HG03135 (cell line): ENCODE results near the gene UVRAG.

Experiments used
- ATAC-seq: cut with Tn5 transposase; IDR thresholded peaks from one replicate; pipeline ENCODE4 v1.9.1; 2021; ENCODE audit warnings: mild to moderate bottlenecking, moderate library complexity; ENCODE audit not compliant: unreplicated experiment

Gene UVRAG

DNA sequence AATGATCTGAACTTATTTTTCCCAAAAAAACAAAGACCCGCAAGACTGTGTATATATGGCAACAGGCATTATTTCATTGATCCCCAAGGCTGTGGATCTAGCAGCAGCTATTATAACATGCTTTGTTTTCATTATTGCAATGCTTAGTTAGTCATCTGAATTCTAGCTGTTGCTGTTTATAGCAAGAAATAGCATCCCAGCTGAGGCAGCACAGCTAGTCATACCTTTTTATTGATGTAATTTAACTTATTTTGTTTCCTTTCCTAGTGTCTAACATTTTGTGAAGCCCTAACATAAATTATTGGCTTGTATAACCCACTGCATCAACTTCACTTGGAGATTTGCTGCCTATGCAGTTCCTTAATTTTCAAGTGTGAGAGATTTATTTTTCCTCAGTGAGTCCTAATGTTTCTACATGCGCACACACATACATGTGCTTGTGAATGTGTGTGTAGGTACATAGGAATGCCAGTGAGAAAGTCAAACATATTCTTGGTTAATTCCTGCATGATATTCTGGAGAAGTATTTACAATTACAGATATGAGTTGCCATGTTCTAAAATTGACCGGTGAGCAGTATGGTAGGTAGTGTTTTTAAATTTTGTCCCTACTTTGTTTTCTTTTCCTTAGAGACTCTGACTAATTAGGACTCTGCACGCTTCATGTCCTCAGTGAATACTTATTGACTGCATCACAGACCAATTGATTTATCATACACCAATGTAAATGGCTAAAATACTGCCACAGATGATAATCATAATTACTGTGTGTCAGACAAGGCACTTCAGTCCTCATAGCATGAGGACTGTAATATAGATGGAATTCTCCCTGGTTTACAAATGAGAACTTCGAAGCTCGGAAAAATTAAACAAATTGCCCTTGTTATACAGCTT lies 272.0 kb downstream of the UVRAG start:
- ATAC-seq: no peak

- ATAC-seq: no peak
Measured at GRCh38 chr11:76087749-76088148, 272.7 kb downstream of the UVRAG start.

DNA sequence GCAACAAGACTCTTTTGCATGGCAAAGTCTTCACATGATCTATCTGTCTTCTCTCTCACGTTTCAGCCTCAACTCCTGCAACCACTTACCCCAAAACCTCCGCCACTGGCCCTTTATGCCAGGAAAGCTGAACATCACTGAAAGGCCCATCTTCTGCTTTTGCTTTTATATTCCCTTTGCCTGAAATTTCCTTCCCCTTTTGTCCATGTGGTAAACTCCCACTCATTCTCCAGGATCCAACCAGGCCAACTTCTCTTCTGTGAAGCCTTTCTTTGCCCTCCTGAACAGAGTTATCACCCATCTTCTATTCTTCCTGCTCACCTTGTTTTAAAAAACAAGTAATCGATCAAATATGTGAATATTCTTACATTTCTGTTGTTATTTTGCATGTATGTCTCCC lies 273.5 kb downstream of the UVRAG start:
- no peak for ATAC-seq

DNA sequence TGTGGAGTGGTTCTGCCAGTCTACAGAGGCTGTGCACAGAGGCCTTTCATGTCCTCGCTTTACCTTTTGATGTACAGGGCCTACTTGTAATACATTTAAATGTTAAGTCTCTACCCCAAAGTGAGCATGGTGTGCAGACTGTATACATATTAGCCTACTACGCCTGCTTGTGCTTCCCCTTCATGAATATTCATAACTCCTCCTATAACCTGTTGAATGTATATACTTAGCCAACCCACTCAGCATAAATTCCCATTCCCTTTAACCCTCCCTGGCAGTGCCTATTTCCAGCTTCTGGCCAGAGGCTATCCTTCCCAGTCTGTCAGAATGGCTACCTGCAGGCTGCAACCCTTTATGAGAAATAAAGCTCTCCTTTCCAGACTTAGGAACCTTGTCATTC lies 275.2 kb downstream of the UVRAG start:
- ATAC-seq: no peak

DNA sequence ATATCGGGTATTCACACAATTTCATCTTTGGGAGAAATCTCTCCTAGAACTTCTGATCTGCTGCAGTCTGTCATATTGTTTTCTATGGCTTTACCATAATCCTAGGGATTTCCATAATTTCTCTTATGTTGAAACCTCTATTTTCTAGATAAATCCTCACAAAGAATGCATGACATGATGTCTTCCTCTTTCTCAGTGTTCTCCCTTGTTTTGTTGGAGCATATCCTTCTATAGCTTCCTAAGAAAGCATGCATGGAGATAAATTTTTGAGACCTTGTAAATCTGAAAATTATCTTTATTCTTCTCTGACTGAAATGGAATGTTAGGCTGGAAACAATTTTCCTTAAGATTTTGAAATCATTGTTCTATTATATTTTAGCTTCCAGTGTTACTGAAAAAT lies 275.8 kb downstream of the UVRAG start:
- no peak for ATAC-seq

GRCh38 chr11:76094740-76095139 lies 279.7 kb downstream of the UVRAG start:
- no peak for ATAC-seq

- no peak for ATAC-seq
Measured at GRCh38 chr11:76095891-76096290, 280.9 kb downstream of the UVRAG start.

DNA sequence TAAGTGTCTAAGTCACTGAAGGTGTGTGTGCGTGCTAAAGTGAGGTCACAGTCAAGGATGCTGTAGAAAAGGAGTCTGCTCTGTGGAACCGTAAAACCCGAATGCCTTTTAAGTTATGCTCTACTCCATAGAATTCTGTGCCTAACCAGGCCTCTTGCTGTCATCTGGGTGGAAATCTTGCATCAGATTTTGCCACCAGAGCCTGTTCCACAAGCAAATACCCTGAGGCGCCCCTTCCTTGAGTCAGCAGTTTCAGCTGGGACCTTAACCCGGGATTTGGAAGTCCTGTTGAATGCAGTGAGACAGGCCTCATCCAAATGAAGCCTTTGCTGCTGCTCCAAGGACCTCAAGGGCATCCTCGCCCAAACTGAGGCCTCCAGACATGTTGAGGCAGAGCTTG lies 281.5 kb downstream of the UVRAG start:
- ATAC-seq: no peak

GRCh38 chr11:76102802-76103201 lies 287.8 kb downstream of the UVRAG start:
- no peak for ATAC-seq

DNA sequence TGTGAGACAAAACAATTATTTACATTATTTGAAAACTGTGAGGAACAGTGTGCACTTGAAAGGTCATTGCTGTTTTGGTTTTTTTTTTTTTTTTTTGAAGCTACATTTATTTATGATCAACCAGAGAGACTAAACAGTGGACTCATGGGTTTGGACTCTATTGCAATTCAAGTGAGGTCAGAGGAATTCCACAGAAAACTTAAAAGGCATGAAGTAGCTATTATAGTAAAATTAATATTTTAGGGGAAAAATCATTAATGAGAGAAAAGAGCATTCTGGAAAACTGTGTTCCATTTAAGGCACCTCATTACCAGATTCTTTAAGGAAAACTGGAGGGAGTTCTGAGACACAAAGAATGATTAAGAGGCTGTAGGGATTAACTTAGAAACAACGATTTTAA lies 288.4 kb downstream of the UVRAG start:
- ATAC-seq: no peak

- ATAC-seq: no peak
Measured at GRCh38 chr11:76104285-76104684, 289.3 kb downstream of the UVRAG start.

DNA sequence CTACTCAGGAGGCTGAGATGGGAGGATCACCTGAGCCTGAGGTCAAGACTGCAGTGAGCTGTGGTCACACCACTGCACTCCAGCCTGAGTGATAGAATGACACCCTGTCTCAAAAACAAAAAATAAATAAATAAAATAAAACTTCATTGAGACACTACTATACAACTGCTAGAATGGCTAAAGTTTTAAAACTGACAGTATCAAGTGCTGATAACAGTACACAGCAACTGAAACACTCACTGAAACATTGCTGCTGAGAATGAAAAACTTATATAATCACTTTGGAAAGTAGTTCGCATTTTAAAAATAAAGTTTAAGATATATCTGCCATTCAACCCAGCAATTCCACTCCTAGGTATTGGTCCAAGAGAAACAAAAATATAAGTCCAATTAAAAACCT lies 290.6 kb downstream of the UVRAG start:
- no peak for ATAC-seq

GRCh38 chr11:76107971-76108370 lies 293.0 kb downstream of the UVRAG start:
- no peak for ATAC-seq

GRCh38 chr11:76114238-76114637 lies 299.2 kb downstream of the UVRAG start:
- ATAC-seq: no peak

- ATAC-seq: no peak
Measured at GRCh38 chr11:76115555-76115954, 300.5 kb downstream of the UVRAG start.

GRCh38 chr11:76119032-76119431 lies 304.0 kb downstream of the UVRAG start:
- no peak for ATAC-seq

DNA sequence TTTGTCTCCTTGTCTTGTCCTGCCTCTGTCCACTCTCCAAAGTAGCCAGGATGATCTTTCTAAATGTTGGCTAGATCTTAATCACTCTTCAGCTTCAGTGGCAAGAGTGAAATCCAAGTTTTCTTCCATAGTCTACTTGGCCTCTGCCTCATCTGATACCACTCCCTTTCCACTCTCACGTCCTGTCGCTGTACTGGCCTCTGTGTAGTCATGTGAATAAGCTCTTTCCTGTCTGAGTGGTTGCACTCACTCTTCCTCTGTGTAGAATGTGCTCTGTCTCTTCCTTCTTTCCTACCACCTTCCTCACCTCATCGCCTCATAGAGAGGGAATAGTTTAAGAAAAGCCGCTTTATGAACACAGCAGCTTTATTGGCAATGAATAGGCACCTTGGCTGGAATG lies 304.8 kb downstream of the UVRAG start:
- ATAC-seq: no peak

- no peak for ATAC-seq
Measured at GRCh38 chr11:76120513-76121101, 305.6 kb downstream of the UVRAG start.

- ATAC-seq: no peak
Measured at GRCh38 chr11:76123248-76123647, 308.2 kb downstream of the UVRAG start.

- no peak for ATAC-seq
Measured at GRCh38 chr11:76124905-76125770, 310.1 kb downstream of the UVRAG start.

- ATAC-seq: no peak
Measured at GRCh38 chr11:76129729-76130128, 314.7 kb downstream of the UVRAG start.

GRCh38 chr11:76131142-76131541 lies 316.1 kb downstream of the UVRAG start:
- ATAC-seq: no peak
